ENCODE data around the gene VAPA.

DNA sequence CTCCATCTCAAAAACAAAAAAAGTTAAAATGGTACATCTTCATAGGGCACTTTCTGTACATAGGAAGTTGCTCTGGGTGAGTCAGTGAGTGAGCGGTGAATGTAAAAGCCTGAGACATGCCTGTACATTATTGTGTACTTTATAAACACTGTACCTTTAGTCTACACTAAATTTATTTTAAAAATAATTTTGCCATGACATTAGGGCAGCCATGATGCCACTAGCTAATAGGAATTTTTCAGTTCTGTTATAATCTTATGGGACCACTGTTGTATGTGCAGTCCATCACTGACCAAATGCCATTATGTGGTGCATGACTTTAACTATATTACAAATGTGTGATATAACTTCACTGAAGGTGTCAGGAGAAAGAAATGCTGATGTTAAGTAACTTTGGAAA, 39.1 kb upstream of the VAPA start:
- no peak for TF ChIP-seq POLR2AphosphoS5 (IDR thresholded peaks at IDR 0.05)
- no peak for TF ChIP-seq CTCF (IDR thresholded peaks at IDR 0.05)
- no peak for TF ChIP-seq POLR2A (IDR thresholded peaks at IDR 0.05)

Data from suprapubic skin (tissue), 4 donors.